ENCODE measurements around the gene VWA3B.

DNA sequence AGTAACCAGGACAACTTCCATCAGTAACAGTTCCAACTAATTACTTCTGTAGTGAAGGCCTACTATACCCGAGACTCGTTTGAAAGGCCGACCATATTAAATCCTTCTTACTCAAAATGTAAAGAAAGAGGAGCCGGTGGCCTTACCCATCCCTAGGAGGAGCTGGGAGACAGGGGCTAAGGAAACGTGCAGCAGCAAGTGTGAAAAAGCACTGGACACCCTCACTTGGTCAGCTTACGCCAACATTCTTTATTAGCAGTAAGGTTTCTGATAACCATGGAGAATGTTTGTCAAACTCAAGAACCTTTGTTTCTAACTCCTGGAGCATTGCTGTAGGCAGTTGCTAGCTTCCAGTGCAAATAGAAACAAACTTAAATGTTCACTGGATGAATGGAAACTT, 26.7 kb upstream of the VWA3B start:
- TF ChIP-seq, protein P1, sequence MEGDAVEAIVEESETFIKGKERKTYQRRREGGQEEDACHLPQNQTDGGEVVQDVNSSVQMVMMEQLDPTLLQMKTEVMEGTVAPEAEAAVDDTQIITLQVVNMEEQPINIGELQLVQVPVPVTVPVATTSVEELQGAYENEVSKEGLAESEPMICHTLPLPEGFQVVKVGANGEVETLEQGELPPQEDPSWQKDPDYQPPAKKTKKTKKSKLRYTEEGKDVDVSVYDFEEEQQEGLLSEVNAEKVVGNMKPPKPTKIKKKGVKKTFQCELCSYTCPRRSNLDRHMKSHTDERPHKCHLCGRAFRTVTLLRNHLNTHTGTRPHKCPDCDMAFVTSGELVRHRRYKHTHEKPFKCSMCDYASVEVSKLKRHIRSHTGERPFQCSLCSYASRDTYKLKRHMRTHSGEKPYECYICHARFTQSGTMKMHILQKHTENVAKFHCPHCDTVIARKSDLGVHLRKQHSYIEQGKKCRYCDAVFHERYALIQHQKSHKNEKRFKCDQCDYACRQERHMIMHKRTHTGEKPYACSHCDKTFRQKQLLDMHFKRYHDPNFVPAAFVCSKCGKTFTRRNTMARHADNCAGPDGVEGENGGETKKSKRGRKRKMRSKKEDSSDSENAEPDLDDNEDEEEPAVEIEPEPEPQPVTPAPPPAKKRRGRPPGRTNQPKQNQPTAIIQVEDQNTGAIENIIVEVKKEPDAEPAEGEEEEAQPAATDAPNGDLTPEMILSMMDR (conservative IDR thresholded peaks at IDR 0.05; ENCODE audit: low read depth, low read length), result no peak
- TF ChIP-seq EZH2 (IDR thresholded peaks at IDR 0.05; ENCODE audit: borderline replicate concordance, low read depth, low read length, poor library complexity, severe bottlenecking), result no peak

All from A673 (cell line).